GF-D8 (cell line): Measurements from ENCODE around the gene IGF2BP3.

Source experiments
- DNase-seq: peaks from one replicate; lab custom pipeline; 2025; lab: John Stamatoyannopoulos, UW

The IGF2BP3 gene

GRCh38 chr7:23260371-23260770 is 209.9 kb downstream of the IGF2BP3 start:
- DNase-seq: no peak
